HK-2 (cell line): ENCODE data around the gene ASMT.
"Not testable (repeated sequence)": the region's sequence is repeated elsewhere in the genome, so short reads cannot be mapped to it uniquely, and the experiment has no call there.

Source experiments
- DNase-seq: peaks from one replicate; pipeline ENCODE4 v3.0.0-alpha.2; 2018; ENCODE audit not compliant: unreplicated experiment

ASMT gene

GRCh38 chrX:1597345-1598020 lies 17.4 kb upstream of the ASMT start:
- DNase-seq: no peak

- DNase-seq: no peak
Measured at GRCh38 chrX:1598021-1598875, 16.6 kb upstream of the ASMT start.

GRCh38 chrX:1598876-1599790 lies 15.7 kb upstream of the ASMT start:
- no peak for DNase-seq

- no peak for DNase-seq
Measured at GRCh38 chrX:1599791-1600405, 15.0 kb upstream of the ASMT start.

GRCh38 chrX:1600406-1601050 lies 14.3 kb upstream of the ASMT start:
- DNase-seq: no peak

GRCh38 chrX:1601051-1601767 lies 13.7 kb upstream of the ASMT start:
- DNase-seq: no peak

GRCh38 chrX:1601768-1602085 lies 13.1 kb upstream of the ASMT start:
- no peak for DNase-seq

- no peak for DNase-seq
Measured at GRCh38 chrX:1602299-1602698, 12.6 kb upstream of the ASMT start.

GRCh38 chrX:1606496-1606895 lies 8.4 kb upstream of the ASMT start:
- no peak for DNase-seq

GRCh38 chrX:1609311-1609710 lies 5.5 kb upstream of the ASMT start:
- DNase-seq: no peak

GRCh38 chrX:1609762-1610161 lies 5.1 kb upstream of the ASMT start:
- no peak for DNase-seq

GRCh38 chrX:1610166-1610565 lies 4.7 kb upstream of the ASMT start:
- DNase-seq: no peak

GRCh38 chrX:1610736-1611135 lies 4.1 kb upstream of the ASMT start:
- no peak for DNase-seq

- DNase-seq: no peak
Measured at GRCh38 chrX:1612641-1613286, 2.1 kb upstream of the ASMT start.

GRCh38 chrX:1618689-1619088 lies 3.8 kb downstream of the ASMT start:
- no peak for DNase-seq

GRCh38 chrX:1623691-1624090 lies 8.8 kb downstream of the ASMT start:
- DNase-seq: no peak

- DNase-seq: not testable (repeated sequence)
Measured at GRCh38 chrX:1624158-1624860, 9.4 kb downstream of the ASMT start.

- not testable (repeated sequence) for DNase-seq
Measured at GRCh38 chrX:1624861-1625215, 10.0 kb downstream of the ASMT start.

- DNase-seq: no peak
Measured at GRCh38 chrX:1629244-1629643, 14.4 kb downstream of the ASMT start.

GRCh38 chrX:1646009-1646408 lies 31.1 kb downstream of the ASMT start:
- DNase-seq: no peak
